ENCODE measurements around the gene CLDN10.
A peak's percentile ranks its signal among the peaks of the same experiment; 100 is the strongest.

The CLDN10 gene

GRCh38 chr13:95601906-95602305 is 49.4 kb downstream of the CLDN10 start:
- no peak for TF ChIP-seq CTCF (IDR thresholded peaks at IDR 0.05; ENCODE audit: insufficient read depth, low read depth, low read length, missing control alignments)
- DNase-seq (ENCODE audit: low read depth): no peak
- no peak overlapping the region for H3K4me3 ChIP-seq (ENCODE audit: low read length)

GRCh38 chr13:95603887-95604555 is 51.5 kb downstream of the CLDN10 start:
- DNase-seq (ENCODE audit: low read depth): peak; percentile 87
- no peak overlapping the region for H3K4me3 ChIP-seq (ENCODE audit: low read length)
- no peak for TF ChIP-seq CTCF (IDR thresholded peaks at IDR 0.05; ENCODE audit: insufficient read depth, low read depth, low read length, missing control alignments)

GRCh38 chr13:95604556-95604915 is 52.0 kb downstream of the CLDN10 start:
- no peak for TF ChIP-seq CTCF (IDR thresholded peaks at IDR 0.05; ENCODE audit: insufficient read depth, low read depth, low read length, missing control alignments)
- DNase-seq (ENCODE audit: low read depth): peak; percentile 33
- no peak overlapping the region for H3K4me3 ChIP-seq (ENCODE audit: low read length)

- no peak overlapping the region for H3K4me3 ChIP-seq (ENCODE audit: low read length)
- TF ChIP-seq CTCF (IDR thresholded peaks at IDR 0.05; ENCODE audit: insufficient read depth, low read depth, low read length, missing control alignments): no peak
- DNase-seq (ENCODE audit: low read depth): peak; percentile 6
Measured at GRCh38 chr13:95605448-95606125, 53.1 kb downstream of the CLDN10 start.

- no peak for TF ChIP-seq CTCF (IDR thresholded peaks at IDR 0.05; ENCODE audit: insufficient read depth, low read depth, low read length, missing control alignments)
- no peak overlapping the region for H3K4me3 ChIP-seq (ENCODE audit: low read length)
- DNase-seq (ENCODE audit: low read depth): peak; percentile 92
Measured at GRCh38 chr13:95607366-95607765, 54.8 kb downstream of the CLDN10 start.

GRCh38 chr13:95608640-95609323 is 56.3 kb downstream of the CLDN10 start:
- peak; percentile 28 for DNase-seq (ENCODE audit: low read depth)
- no peak overlapping the region for H3K4me3 ChIP-seq (ENCODE audit: low read length)
- TF ChIP-seq CTCF (IDR thresholded peaks at IDR 0.05; ENCODE audit: insufficient read depth, low read depth, low read length, missing control alignments): no peak

Measured in epithelial cell of esophagus (primary cell).